ENCODE results near the gene IFNAR2.

Gene IFNAR2

DNA sequence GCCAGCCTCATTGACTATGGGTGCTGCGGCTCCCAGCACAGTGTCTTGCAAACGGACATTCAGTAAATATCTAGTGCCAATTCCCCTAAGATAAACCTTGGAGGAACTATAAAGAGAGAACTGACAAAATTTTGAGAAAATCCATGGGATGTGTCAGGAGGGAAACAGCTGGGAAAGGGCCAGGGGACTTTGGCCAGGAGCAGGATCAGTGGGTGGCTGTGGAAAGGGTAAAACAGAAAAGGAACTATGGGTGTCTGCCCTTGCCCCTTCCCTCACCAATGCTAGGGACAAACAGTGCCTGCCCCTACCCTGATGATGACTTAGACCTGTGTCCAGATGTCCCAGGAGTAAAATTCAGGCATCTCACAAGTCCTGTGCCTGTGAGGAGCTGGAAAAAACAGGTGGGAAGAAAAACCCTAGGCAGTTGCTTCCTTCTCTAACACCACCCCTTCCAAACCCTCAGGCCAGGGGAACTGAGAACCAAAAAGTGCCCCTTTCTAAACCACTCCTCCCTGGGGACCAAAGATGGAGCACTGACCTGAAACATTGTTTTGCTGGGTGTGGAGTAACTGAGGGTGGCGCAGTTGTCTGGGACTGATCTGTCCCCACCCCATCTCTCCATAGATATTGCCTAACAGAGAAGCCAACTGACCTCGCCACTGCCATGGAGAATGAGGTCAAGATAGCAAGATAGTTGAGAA, 22.1 kb upstream of the IFNAR2 start:
- DNase-seq: no peak
- peaks cover 0 to 9% (median 7%) of the 10 kb centered on the region in 4 donors for H3K4me1 ChIP-seq
- no peaks in the 10 kb centered on the region for H3K9me3 ChIP-seq
- H3K27ac ChIP-seq: no peak overlapping the region
- H3K36me3 ChIP-seq: no peaks in the 10 kb centered on the region
- TF ChIP-seq, protein P1, sequence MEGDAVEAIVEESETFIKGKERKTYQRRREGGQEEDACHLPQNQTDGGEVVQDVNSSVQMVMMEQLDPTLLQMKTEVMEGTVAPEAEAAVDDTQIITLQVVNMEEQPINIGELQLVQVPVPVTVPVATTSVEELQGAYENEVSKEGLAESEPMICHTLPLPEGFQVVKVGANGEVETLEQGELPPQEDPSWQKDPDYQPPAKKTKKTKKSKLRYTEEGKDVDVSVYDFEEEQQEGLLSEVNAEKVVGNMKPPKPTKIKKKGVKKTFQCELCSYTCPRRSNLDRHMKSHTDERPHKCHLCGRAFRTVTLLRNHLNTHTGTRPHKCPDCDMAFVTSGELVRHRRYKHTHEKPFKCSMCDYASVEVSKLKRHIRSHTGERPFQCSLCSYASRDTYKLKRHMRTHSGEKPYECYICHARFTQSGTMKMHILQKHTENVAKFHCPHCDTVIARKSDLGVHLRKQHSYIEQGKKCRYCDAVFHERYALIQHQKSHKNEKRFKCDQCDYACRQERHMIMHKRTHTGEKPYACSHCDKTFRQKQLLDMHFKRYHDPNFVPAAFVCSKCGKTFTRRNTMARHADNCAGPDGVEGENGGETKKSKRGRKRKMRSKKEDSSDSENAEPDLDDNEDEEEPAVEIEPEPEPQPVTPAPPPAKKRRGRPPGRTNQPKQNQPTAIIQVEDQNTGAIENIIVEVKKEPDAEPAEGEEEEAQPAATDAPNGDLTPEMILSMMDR (IDR thresholded peaks at IDR 0.05): no peak
- no peak overlapping the region for H3K4me3 ChIP-seq
- intact Hi-C loops (cut with DNase I; ENCODE audit: low total_unique reads): no loop called here
- no peaks in the 10 kb centered on the region for H3K27me3 ChIP-seq

DNA sequence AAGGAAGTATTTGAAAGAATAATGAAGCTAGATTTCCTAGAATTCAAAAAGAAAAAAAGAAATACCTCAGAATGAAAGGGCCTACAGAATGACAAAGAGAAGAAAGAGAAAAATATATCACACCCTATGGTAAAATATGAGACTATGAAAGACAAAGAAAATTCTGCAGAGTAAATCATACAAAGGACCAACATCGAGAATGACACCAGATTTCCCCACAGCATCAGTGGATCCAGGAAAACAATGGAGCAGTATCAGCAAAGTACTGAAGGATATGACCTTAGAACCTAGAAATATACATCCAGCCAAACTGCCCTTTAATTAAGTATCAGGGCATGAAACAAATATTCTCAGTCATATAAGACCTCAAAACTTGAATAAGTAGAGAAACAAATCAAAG, 21.2 kb upstream of the IFNAR2 start:
- Histone ChIP-seq H3K27ac (no peak overlapping the region), H3K27me3 (no peaks in the 10 kb centered on the region), H3K4me1 (peaks cover 0 to 9% (median 6%) of the 10 kb centered on the region in 4 donors), H3K4me3 (no peak overlapping the region), H3K9me3 (no peaks in the 10 kb centered on the region), H3K36me3 (no peaks in the 10 kb centered on the region)
- no peak for DNase-seq
- intact Hi-C loops (cut with DNase I; ENCODE audit: low total_unique reads): no loop called here
- TF ChIP-seq, protein P1 (IDR thresholded peaks at IDR 0.05): no peak

DNA sequence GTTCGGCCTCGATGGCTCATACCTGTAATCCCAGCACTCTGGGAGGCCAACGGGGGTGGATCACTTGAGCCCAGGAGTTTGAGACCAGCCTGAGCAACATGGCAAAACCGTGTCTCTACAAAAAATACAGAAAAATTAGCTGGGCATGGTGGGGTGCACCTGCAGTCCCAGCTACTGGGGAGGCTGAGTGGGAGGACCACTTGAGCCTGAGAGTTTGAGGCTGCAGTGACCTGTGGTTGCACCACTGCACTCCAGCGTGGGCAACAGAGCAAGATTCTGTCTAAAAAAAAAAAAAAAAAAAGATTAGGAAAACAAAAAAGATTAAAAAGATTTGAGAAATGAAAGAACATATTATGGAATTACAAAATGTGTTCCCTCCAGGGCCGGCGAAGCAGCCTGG, 18.4 kb upstream of the IFNAR2 start:
- Histone ChIP-seq H3K36me3 (no peaks in the 10 kb centered on the region), H3K4me1 (peaks cover 0 to 6% (median 2%) of the 10 kb centered on the region in 4 donors), H3K27me3 (no peaks in the 10 kb centered on the region), H3K4me3 (no peak overlapping the region), H3K9me3 (no peaks in the 10 kb centered on the region), H3K27ac (no peak overlapping the region)
- intact Hi-C loops (cut with DNase I; ENCODE audit: low total_unique reads): no loop called here
- no peak for DNase-seq
- TF ChIP-seq, protein P1 (IDR thresholded peaks at IDR 0.05): no peak

DNA sequence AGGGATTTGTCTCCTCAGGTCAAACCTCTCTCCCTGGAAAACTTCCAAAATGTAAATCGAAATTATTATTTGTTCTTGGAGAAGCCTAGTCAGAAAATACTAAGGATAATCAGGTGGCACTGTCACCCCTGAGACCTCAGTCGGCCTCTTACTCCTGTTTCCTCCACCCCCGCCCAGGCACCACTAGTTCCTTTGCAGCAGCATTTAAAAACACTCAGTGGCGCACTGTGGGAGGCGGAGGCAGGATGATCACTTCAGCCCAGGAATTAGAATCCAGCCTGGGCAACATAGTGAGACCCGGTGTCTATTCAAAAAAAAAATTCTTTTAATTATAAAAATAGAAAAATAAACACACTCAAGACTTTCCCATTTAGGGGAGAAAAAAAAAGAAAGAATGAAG, 18.0 kb upstream of the IFNAR2 start:
- Histone ChIP-seq H3K4me3 (no peak overlapping the region), H3K27me3 (no peaks in the 10 kb centered on the region), H3K36me3 (no peaks in the 10 kb centered on the region), H3K4me1 (peaks cover 0 to 6% (median 2%) of the 10 kb centered on the region in 4 donors), H3K27ac (no peak overlapping the region), H3K9me3 (no peaks in the 10 kb centered on the region)
- DNase-seq: no peak
- TF ChIP-seq, protein P1 (IDR thresholded peaks at IDR 0.05): no peak
- intact Hi-C loops (cut with DNase I; ENCODE audit: low total_unique reads): no loop called here

DNA sequence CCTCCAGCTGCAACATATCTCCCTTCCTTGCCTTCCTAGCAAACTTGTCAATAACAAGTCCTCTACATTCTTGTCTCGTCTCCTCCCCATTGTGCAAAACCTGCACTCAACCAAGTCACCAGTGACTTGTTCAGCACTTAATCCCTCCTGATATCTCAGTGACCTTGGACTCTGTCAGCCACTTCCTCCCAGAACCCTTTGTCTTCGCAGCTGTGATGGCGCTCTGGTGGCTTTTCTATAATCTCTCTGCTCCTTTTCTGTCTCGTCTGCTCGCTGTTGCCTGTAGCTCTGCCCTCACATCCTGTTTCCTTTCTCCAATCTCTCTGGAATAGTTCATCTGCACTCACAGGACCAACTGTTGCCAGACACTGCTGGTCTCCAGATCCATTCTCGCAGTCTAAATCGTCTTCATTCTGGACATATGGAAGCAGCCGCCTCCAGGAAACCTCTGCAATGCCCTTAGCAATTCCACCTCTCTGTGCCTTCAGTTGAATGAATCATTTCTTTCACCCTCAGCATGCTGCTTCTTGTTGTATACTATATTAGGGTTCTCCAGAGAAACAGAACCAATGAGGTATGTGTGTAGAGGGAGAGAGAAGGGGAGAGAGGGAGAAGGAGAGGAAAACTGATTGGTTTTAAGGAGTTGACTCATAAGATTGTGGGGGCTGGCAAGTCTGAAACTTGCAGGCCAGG, 17.4 kb upstream of the IFNAR2 start:
- Histone ChIP-seq H3K27me3 (no peaks in the 10 kb centered on the region), H3K27ac (no peak overlapping the region), H3K9me3 (no peaks in the 10 kb centered on the region), H3K36me3 (no peaks in the 10 kb centered on the region), H3K4me1 (peaks cover 0 to 6% (median 2%) of the 10 kb centered on the region in 4 donors), H3K4me3 (no peak overlapping the region)
- intact Hi-C loops (cut with DNase I; ENCODE audit: low total_unique reads): no loop called here
- TF ChIP-seq, protein P1 (IDR thresholded peaks at IDR 0.05): no peak
- DNase-seq: no peak

Measured in tibial artery (tissue), 4 donors.